Panc1 (cell line): ENCODE results near the gene CTNNBIP1. TPM values are rescaled to one million over a fixed set of nuclear protein-coding genes. Genes with fewer than 3 reads are reported as not detected.

Experiments
- ATAC-seq: fragments of 200-7000 bp; cut with Tn5 transposase; 2 replicates; pipeline ENCODE4 v1.9.1; 2020; ENCODE audit warnings: mild to moderate bottlenecking, moderate library complexity
- BruUV-seq: library from RNA; stranded (reverse); fragments of 400-500 nt; replicated peaks from 2 replicates; lab custom pipeline; 2021; lab: Mats Ljungman, UMichigan
- CTCF ChIA-PET: fragments of 300-600 bp; sonication (Branson Sonifier 250); formaldehyde crosslinking; loops from one replicate; lab custom pipeline; 2022; ENCODE audit warnings: antibody characterized with exemption; lab: Charles Lee
- POLR2A ChIA-PET: fragments of 300-600 bp; sonication (Branson Sonifier 250); formaldehyde crosslinking; loops from one replicate; lab custom pipeline; 2022; ENCODE audit warnings: antibody characterized with exemption; lab: Charles Lee
- DNase-seq: peaks from one replicate; pipeline ENCODE4 v3.0.0-alpha.2; 2010; ENCODE audit warnings: low read depth, low spot score
- H3K27ac ChIP-seq: 2 replicates; pipeline ENCODE4 v1.5.1; 2011; ENCODE audit warnings: mild to moderate bottlenecking, low read length, inconsistent platforms
- H3K27me3 ChIP-seq: fragments of 200-500 bp; sonication (Bioruptor generic); 2 replicates; pipeline ENCODE4 v1.6.0; 2014; ENCODE audit warnings: low read length, inconsistent platforms; ENCODE audit not compliant: control insufficient read depth, insufficient read depth
- H3K36me3 ChIP-seq: fragments of 200-500 bp; sonication (Bioruptor generic); 2 replicates; pipeline ENCODE4 v1.5.1; 2014; ENCODE audit warnings: inconsistent platforms, mild to moderate bottlenecking, low read length, moderate library complexity; ENCODE audit not compliant: control insufficient read depth, insufficient read depth
- H3K4me1 ChIP-seq: 2 replicates; pipeline ENCODE4 v1.5.1; 2011; ENCODE audit warnings: inconsistent platforms, mild to moderate bottlenecking, low read length, moderate library complexity; ENCODE audit not compliant: control insufficient read depth, insufficient read depth
- H3K4me3 ChIP-seq, 2 experiments: 2 replicates each; pipeline ENCODE4 v1.5.1; 2011 to 2012; ENCODE audit warnings: low read depth in 2 of 2, low read length in 2 of 2, mild to moderate bottlenecking in 2 of 2, inconsistent platforms in 1 of 2, moderate library complexity in 1 of 2
- H3K9me3 ChIP-seq: fragments of 200-500 bp; sonication (Bioruptor generic); 2 replicates; pipeline ENCODE4 v1.5.1; 2014; ENCODE audit warnings: low read depth, mild to moderate bottlenecking, inconsistent platforms, low read length, moderate library complexity; ENCODE audit not compliant: control insufficient read depth, insufficient read depth
- CTCF ChIP-seq: fragments of 450-650 bp; IDR thresholded peaks from 2 replicates; pipeline ENCODE4 v1.5.1; 2017; ENCODE audit warnings: mild to moderate bottlenecking
- POLR2AphosphoS5 ChIP-seq: IDR thresholded peaks from 2 replicates; pipeline ENCODE4 v1.6.1; 2012; ENCODE audit warnings: mild to moderate bottlenecking, low read depth, low read length, moderate library complexity
- REST ChIP-seq, 2 experiments: IDR thresholded peaks; 2 replicates each; pipeline ENCODE4 v1.6.1; 2011 to 2012; ENCODE audit warnings: low read depth in 2 of 2, control low read depth in 1 of 2, low read length in 1 of 2, mild to moderate bottlenecking in 1 of 2, moderate library complexity in 1 of 2; ENCODE audit not compliant: insufficient read depth in 1 of 2
- SIN3A ChIP-seq: IDR thresholded peaks from 2 replicates; pipeline ENCODE4 v1.6.1; 2012; ENCODE audit warnings: low read depth, mild to moderate bottlenecking, low read length, moderate library complexity, borderline replicate concordance; ENCODE audit not compliant: insufficient read depth
- TCF7L2 ChIP-seq: IDR thresholded peaks from 2 replicates; pipeline ENCODE4 v1.6.1; 2011; ENCODE audit warnings: mild to moderate bottlenecking, low read depth, low read length, inconsistent platforms
- in situ Hi-C: cut with HindIII; loops from 2 replicates; pipeline ENCODE4 v1.10.0; 2016; ENCODE audit warnings: low sequenced_read_pairs, low pct_unique_long_range_greater_than_20kb
- intact Hi-C: fragments of 100-400 bp; cut with micrococcal nuclease; formaldehyde crosslinking; loops from one replicate; pipeline ENCODE4 v1.10.0; 2022; ENCODE audit not compliant: unreplicated experiment
- total RNA-seq: library from RNA; stranded (reverse); gene quantifications from one replicate; pipeline ENCODE4 v1.2.1, GENCODE V29; 2021; ENCODE audit not compliant: unreplicated experiment

CTNNBIP1 gene
- total RNA-seq, 1 experiment from 2014 or later = 36.9 TPM

- no peaks in the 10 kb centered on the region for H3K9me3 ChIP-seq
- no peak overlapping the region for H3K4me3 ChIP-seq
- peaks cover 6% of the 10 kb centered on the region; the same call in 1 of the 2 replicates for H3K4me1 ChIP-seq
- in situ Hi-C loops (no loop called here), intact Hi-C loops (no loop called here)
- ChIA-PET POLR2A (no interaction called here), CTCF (interaction anchor here (0.6 to 3.7 kb wide), 3 partner anchors 11 to 41 kb away, joined by 3 to 14 read pairs (median 6); no protein-coding TSS in a partner anchor)
- TF ChIP-seq TCF7L2 = no peak
- no peak for TF ChIP-seq REST (IDR thresholded peaks at IDR 0.05; ENCODE audit: insufficient read depth in 1 of 2, low read depth in 2 of 2, low read length in 1 of 2)
- TF ChIP-seq SIN3A = no peak
- TF ChIP-seq POLR2AphosphoS5 = no peak
- TF ChIP-seq CTCF = no peak
- H3K27ac ChIP-seq = no peak overlapping the region
- ATAC-seq (no peak), DNase-seq (no peak)
- H3K27me3 ChIP-seq = no peaks in the 10 kb centered on the region
- H3K36me3 ChIP-seq = no peaks in the 10 kb centered on the region
- BruUV-seq = no TSS peak
Observed at GRCh38 chr1:9873385-9873784, 36.7 kb downstream of the CTNNBIP1 start.

- TF ChIP-seq CTCF = no peak
- TF ChIP-seq SIN3A = no peak
- no peak for TF ChIP-seq REST (IDR thresholded peaks at IDR 0.05; ENCODE audit: insufficient read depth in 1 of 2, low read depth in 2 of 2, low read length in 1 of 2)
- no peak for TF ChIP-seq POLR2AphosphoS5
- TF ChIP-seq TCF7L2 = no peak
- DNase-seq = no peak
- H3K27me3 ChIP-seq = no peaks in the 10 kb centered on the region
- no peak overlapping the region for H3K27ac ChIP-seq
- POLR2A ChIA-PET = interaction anchor here (0.6 kb wide), 1 partner anchor 16 kb away, joined by 3 read pairs; no protein-coding TSS in a partner anchor
- no peaks in the 10 kb centered on the region for H3K36me3 ChIP-seq
- BruUV-seq = no TSS peak
- no peaks in the 10 kb centered on the region for H3K9me3 ChIP-seq
- intact Hi-C loops (no loop called here), in situ Hi-C loops (no loop called here)
- no peak overlapping the region for H3K4me3 ChIP-seq
- peaks cover 6% of the 10 kb centered on the region; the same call in 1 of the 2 replicates for H3K4me1 ChIP-seq
- CTCF ChIA-PET = interaction anchor here (0.6 to 3.7 kb wide), 4 partner anchors 10 to 42 kb away, joined by 3 to 14 read pairs (median 6); no protein-coding TSS in a partner anchor
- no peak for ATAC-seq
Observed at GRCh38 chr1:9872430-9873165, 37.5 kb downstream of the CTNNBIP1 start.
